Measurements from ENCODE around the gene VSIG10L2.

DNA sequence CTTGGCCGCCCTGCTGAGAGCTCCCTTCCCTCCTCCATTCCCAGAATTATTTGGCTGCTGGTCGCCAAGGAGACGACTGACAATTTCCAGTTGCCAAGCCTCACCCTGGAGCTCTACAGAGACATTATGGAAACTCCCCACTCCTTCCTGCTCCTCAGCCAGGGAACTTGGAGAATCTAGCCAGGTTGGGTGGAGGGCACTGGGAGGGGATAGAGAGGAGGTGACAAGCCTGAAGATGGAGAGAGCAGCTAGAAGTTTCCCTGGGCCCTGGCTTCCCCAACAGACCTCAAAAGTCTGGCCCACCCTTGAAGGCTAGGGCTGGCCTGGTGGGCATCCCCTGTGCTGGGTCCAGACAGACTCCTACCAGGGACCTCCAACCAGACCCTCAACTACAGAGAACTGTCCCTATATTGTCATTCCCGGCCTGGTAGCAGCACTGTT is 6.7 kb upstream of the VSIG10L2 start:
- no peak for TF ChIP-seq CTCF (IDR thresholded peaks at IDR 0.05)
- no peak for TF ChIP-seq POLR2A (IDR thresholded peaks at IDR 0.05; ENCODE audit: low read length)
- TF ChIP-seq, protein P1, sequence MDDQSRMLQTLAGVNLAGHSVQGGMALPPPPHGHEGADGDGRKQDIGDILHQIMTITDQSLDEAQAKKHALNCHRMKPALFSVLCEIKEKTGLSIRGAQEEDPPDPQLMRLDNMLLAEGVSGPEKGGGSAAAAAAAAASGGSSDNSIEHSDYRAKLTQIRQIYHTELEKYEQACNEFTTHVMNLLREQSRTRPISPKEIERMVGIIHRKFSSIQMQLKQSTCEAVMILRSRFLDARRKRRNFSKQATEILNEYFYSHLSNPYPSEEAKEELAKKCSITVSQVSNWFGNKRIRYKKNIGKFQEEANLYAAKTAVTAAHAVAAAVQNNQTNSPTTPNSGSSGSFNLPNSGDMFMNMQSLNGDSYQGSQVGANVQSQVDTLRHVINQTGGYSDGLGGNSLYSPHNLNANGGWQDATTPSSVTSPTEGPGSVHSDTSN (IDR thresholded peaks at IDR 0.05): no peak
- TF ChIP-seq, protein P2, sequence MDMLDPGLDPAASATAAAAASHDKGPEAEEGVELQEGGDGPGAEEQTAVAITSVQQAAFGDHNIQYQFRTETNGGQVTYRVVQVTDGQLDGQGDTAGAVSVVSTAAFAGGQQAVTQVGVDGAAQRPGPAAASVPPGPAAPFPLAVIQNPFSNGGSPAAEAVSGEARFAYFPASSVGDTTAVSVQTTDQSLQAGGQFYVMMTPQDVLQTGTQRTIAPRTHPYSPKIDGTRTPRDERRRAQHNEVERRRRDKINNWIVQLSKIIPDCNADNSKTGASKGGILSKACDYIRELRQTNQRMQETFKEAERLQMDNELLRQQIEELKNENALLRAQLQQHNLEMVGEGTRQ (IDR thresholded peaks at IDR 0.05): no peak
- TF ChIP-seq BHLHE40 (IDR thresholded peaks at IDR 0.05; ENCODE audit: low read depth, low read length): no peak
